ENCODE results near the gene SIK3.
"Not testable (repeated sequence)": the region's sequence is repeated elsewhere in the genome, so short reads cannot be mapped to it uniquely, and the experiment has no call there.

The SIK3 gene

DNA sequence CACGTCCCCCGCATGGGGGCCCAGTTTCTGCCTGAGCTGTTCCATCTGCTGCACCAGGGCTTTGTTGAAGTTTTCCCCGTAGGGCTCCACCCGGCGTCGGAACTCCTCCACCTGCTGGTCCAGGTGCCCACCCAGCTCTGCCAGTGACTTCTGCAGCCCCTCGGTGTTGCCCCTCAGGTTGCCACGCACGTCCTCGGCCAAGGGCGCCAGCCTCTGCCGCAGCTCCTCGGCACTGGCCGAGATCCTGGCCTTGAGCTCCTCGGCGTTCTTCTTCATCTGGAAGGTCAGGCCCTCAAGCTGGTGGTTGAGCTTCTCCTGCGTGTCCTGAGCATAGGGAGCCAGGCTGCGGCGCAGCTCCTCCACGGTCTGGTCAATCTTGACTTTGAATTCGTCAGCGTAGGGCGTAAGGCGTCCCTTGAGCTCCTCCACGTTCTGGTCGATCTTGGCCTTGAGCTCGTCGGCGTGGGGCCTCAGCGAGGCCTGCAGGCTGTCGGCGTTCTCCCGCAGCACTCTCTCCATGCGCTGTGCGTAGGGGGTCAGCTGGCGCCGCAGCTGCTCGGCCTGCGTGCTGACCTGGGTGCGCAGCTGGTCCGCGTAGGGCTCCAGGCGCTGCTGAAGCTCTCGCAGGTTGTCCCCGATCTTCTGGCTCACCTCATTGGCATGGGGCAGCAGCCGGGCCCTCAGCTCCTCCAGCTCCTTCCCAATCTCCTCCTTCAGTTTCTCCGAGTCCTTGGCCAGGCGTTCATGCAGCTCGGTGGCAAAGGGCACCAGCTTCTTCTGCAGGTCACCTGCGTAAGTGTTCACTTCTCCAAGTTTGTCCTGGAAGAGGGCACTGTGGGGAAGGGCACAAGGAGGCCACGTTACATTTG lies 276.9 kb downstream of the SIK3 start:
- H3K4me3 ChIP-seq (ENCODE audit: low read length), result no peak overlapping the region
- no peak for TF ChIP-seq ZNF274 (IDR thresholded peaks at IDR 0.05; ENCODE audit: low read depth, low read length)

DNA sequence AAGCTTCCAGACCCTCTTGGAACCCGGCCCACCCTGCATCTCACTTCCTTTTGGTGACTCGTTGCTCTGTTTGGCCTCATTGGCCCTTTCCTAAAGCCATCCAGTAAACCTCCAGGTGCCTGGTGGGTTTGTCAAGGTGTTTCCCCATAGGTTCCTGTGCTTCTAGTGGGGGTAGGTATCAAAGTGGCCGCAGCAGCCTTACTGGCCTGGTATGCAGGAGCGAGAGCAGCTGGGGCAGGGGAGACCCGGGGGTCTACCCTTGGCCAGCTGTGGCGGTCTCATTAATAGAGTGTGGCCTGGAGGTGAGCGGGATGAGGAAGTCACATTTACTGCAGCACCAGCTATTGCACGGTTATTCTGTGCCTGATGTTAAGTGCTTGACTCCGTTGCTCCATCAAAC lies 279.2 kb downstream of the SIK3 start:
- no peak overlapping the region for H3K4me3 ChIP-seq (ENCODE audit: low read length)
- TF ChIP-seq ZNF274 (IDR thresholded peaks at IDR 0.05; ENCODE audit: low read depth, low read length), result no peak

DNA sequence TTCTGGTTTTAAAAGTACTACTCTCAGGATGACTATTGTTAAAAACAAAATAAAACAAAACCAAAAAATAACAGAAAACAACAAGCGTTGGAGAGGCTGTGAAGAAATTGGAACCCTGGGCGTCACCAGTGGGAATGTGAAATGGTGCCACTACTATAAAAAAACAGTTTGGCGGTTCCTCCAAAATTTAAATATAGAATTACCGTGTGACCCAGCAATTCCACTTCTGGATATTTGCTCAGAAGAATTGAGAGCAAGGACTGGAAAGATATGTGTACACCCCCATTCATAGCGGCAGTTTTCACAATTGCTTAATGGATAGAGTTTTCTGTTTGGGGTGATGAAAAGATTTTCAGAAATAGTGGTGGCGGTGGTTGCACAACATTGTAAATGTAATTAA lies 283.7 kb downstream of the SIK3 start:
- H3K4me3 ChIP-seq (ENCODE audit: low read length), result no peak overlapping the region
- TF ChIP-seq ZNF274 (IDR thresholded peaks at IDR 0.05; ENCODE audit: low read depth, low read length), result no peak

- no peak overlapping the region for H3K4me3 ChIP-seq (ENCODE audit: low read length)
- TF ChIP-seq ZNF274 (IDR thresholded peaks at IDR 0.05; ENCODE audit: low read depth, low read length), result no peak
Measured at GRCh38 chr11:116813781-116814471, 284.3 kb downstream of the SIK3 start.

DNA sequence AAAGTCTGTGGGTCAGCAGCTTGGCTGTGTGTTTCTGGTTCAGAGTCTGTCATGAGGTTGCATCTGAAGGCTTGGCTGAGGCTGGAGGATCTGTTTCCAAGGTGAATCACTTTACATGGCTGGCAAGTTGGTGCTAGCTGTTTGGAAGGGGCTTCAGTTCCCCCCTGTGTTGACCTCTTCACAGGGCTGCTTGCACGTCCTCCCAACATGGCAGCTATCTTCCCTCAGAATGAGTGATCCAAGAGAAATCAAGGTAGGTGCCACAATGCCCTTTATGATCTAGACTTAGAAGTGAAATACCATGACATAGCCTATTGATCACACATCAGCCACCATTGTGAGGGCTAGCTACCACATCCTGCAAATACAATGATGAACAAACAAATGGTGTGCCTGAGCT lies 285.1 kb downstream of the SIK3 start:
- TF ChIP-seq ZNF274 (IDR thresholded peaks at IDR 0.05; ENCODE audit: low read depth, low read length), result no peak
- no peak overlapping the region for H3K4me3 ChIP-seq (ENCODE audit: low read length)

GRCh38 chr11:116812109-116812508 lies 286.1 kb downstream of the SIK3 start:
- TF ChIP-seq ZNF274 (IDR thresholded peaks at IDR 0.05; ENCODE audit: low read depth, low read length), result no peak
- H3K4me3 ChIP-seq (ENCODE audit: low read length), result no peak overlapping the region

GRCh38 chr11:116811194-116811593 lies 287.0 kb downstream of the SIK3 start:
- TF ChIP-seq ZNF274 (IDR thresholded peaks at IDR 0.05; ENCODE audit: low read depth, low read length), result no peak
- H3K4me3 ChIP-seq (ENCODE audit: low read length), result no peak overlapping the region

DNA sequence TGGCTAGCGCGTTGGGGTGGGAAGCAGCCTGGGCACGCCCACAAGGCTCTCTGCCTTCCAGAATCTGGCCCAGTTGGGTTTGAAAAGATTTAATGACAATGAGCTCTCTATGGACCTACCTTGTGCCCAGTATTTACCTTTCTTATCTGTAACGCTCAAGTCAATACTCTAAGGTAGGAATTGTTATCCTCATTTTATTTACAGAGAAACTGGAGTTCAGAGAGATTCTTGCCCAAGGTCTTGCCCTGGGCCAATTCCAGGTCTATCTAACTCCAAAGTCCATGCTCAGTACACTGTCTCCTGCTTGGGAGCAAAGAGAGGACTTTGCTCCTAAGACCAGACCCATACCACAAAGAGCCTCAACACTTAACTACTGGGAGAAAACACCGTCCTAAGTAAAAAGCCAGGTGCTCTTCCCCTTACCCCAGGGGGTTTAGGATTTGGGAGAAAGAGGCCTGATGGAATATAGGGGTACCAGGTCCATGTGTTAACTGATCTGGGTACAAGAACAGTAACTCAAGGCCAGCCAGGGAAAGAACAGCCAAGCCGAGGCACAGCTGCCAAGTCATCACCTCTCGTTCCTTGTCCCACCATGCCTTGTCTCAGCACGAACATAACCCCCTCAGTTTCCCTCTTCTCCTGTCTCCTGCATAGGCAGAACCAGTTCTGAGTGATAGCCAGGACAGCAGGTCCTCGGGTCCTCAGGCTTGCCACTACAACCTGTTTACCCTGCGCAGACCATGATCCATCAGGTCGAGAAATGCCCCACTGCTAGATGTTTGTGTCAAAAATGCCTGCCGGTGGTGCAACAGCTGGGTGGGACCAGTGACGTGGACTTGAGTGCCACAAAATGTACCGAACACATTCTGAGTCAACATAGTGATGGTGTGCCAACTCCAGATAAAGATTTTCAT lies 289.7 kb downstream of the SIK3 start:
- no peak overlapping the region for H3K4me3 ChIP-seq (ENCODE audit: low read length)
- no peak for TF ChIP-seq ZNF274 (IDR thresholded peaks at IDR 0.05; ENCODE audit: low read depth, low read length)

DNA sequence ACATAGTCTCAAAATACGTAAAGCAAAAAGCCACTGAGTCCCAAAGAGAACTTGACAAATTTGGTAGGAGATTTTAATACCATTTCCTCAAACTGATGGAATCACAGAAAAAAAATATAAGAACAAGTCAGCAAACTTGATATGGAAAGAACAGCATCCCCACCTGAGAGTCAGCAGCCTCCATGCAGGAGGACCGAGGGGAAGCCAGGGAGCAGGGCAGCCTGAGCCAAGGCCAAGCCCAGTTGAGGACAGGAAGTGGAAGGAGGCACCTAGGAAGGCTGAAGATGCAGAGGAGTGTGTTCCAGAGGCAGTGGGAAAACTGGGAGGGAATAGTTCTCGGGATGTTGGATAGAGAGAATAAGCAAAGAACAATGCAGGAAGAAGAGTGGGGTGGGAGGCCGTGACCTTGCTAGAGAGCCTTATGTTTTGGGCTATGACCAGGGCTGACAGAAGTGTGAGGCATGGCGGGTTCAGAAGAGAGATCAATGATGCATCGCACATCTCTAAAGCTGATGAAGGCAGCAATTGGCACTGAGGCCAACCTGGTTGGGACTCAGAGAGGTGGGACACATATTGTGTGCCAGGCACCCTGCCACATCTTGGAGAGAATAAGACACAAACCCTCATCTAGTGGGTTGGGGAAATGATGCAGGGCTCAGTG lies 290.5 kb downstream of the SIK3 start:
- no peak for TF ChIP-seq ZNF274 (IDR thresholded peaks at IDR 0.05; ENCODE audit: low read depth, low read length)
- no peak overlapping the region for H3K4me3 ChIP-seq (ENCODE audit: low read length)

DNA sequence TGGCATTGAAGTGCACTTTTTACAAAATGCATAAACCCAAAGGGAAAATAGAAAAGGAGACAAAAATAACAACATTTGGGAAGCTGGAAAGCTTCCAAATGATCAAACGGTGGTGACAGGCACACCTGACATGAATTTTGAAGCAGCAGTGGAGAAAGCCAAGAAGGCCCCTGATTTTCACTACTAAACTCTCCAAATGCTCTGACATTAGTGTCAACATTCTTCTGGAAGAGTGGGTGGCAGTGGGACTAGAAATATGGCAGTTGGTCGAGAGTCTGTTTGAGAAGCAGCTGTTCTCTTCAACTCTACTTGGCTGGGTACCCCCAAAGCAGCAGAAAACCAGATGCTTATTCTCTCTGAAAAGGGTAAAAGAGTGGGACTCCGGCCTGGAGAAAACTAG lies 294.2 kb downstream of the SIK3 start:
- TF ChIP-seq ZNF274 (IDR thresholded peaks at IDR 0.05; ENCODE audit: low read depth, low read length), result no peak

GRCh38 chr11:116801662-116802061 lies 296.6 kb downstream of the SIK3 start:
- H3K4me3 ChIP-seq (ENCODE audit: low read length), result not testable (repeated sequence)

More for the DNA sequence above, 294.2 kb downstream of the SIK3 start:
- H3K4me3 ChIP-seq (ENCODE audit: low read length), result no peak overlapping the region

- H3K4me3 ChIP-seq (ENCODE audit: low read length), result no peak overlapping the region
- no peak for TF ChIP-seq ZNF274 (IDR thresholded peaks at IDR 0.05; ENCODE audit: low read depth, low read length)
Measured at GRCh38 chr11:116800610-116801009, 297.6 kb downstream of the SIK3 start.

DNA sequence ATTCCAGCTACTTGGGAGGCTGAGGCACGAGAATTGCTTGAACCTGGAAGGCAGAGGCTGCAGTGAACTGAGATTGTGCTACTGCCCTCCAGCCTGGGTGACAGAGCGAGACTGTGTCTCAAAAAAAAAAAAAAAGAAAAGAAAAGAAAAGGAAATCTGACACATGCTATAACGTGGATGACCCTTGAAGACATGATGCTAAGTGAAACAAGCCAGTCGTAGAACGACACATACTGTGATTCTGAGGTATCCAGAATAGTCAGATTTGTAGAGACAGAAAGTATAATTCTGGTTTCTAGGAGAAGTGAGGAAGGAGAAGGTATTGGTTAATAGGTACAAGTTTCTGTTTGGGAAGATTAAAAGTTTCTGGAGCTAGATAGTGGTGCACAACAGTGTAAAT lies 299.9 kb downstream of the SIK3 start:
- no peak for TF ChIP-seq ZNF274 (IDR thresholded peaks at IDR 0.05; ENCODE audit: low read depth, low read length)
- no peak overlapping the region for H3K4me3 ChIP-seq (ENCODE audit: low read length)

DNA sequence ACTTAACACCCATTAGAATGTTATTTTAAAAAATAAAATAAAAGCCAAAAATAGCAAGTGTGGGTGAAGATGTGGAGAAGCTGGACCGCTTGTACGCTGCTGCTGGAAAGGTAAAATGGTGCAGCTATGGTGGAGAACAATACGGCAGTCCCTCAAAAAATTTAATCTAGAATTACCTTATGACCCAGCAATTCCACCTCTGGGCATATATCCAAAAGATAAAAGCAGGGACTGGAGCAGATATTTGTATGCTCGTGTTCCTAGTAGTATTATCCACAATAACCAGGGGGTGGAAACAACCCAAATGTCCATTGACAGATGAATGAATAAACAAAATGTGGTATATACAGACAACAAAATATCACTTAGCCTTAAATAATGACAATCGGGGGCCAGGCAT lies 300.4 kb downstream of the SIK3 start:
- no peak for TF ChIP-seq ZNF274 (IDR thresholded peaks at IDR 0.05; ENCODE audit: low read depth, low read length)
- H3K4me3 ChIP-seq (ENCODE audit: low read length), result no peak overlapping the region
